ENCODE data around the gene ELF2. TPM values are rescaled to one million over a fixed set of nuclear protein-coding genes. Genes with fewer than 3 reads are reported as not detected.
"Not testable (repeated sequence)": the region's sequence is repeated elsewhere in the genome, so short reads cannot be mapped to it uniquely, and the experiment has no call there.

Gene ELF2
- total RNA-seq, 1 donor: 45.8 TPM

- no peak for TF ChIP-seq CTCF (IDR thresholded peaks at IDR 0.05; ENCODE audit: insufficient read depth, low read depth, low read length)
- no peak for DNase-seq (ENCODE audit: low read depth)
These were observed 45.7 kb downstream of the ELF2 start for GRCh38 chr4:139131209-139131870.

GRCh38 chr4:139129206-139129605 is 47.8 kb downstream of the ELF2 start:
- no peak for DNase-seq (ENCODE audit: low read depth)
- H3K4me3 ChIP-seq (ENCODE audit: low read depth, low read length): no peak overlapping the region
- TF ChIP-seq CTCF (IDR thresholded peaks at IDR 0.05; ENCODE audit: insufficient read depth, low read depth, low read length): no peak

More at GRCh38 chr4:139131209-139131870, 45.7 kb downstream of the ELF2 start:
- no peak overlapping the region for H3K4me3 ChIP-seq (ENCODE audit: low read depth, low read length)

- TF ChIP-seq CTCF (IDR thresholded peaks at IDR 0.05; ENCODE audit: insufficient read depth, low read depth, low read length): no peak
- no peak overlapping the region for H3K4me3 ChIP-seq (ENCODE audit: low read depth, low read length)
- no peak for DNase-seq (ENCODE audit: low read depth)
These were observed 50.1 kb downstream of the ELF2 start for GRCh38 chr4:139126898-139127297.

- no peak for TF ChIP-seq CTCF (IDR thresholded peaks at IDR 0.05; ENCODE audit: insufficient read depth, low read depth, low read length)
- no peak for DNase-seq (ENCODE audit: low read depth)
These were observed 53.1 kb downstream of the ELF2 start for GRCh38 chr4:139123910-139124309.

GRCh38 chr4:139118365-139118764 is 58.7 kb downstream of the ELF2 start:
- no peak for TF ChIP-seq CTCF (IDR thresholded peaks at IDR 0.05; ENCODE audit: insufficient read depth, low read depth, low read length)
- H3K4me3 ChIP-seq (ENCODE audit: low read depth, low read length): no peak overlapping the region
- DNase-seq (ENCODE audit: low read depth): no peak

More at GRCh38 chr4:139123910-139124309, 53.1 kb downstream of the ELF2 start:
- no peak overlapping the region for H3K4me3 ChIP-seq (ENCODE audit: low read depth, low read length)

- no peak for DNase-seq (ENCODE audit: low read depth)
- H3K4me3 ChIP-seq (ENCODE audit: low read depth, low read length): no peak overlapping the region
- no peak for TF ChIP-seq CTCF (IDR thresholded peaks at IDR 0.05; ENCODE audit: insufficient read depth, low read depth, low read length)
These were observed 61.8 kb downstream of the ELF2 start for GRCh38 chr4:139115226-139115625.

- not testable (repeated sequence) for H3K4me3 ChIP-seq (ENCODE audit: low read depth, low read length); DNase-seq (ENCODE audit: low read depth)
These were observed 62.2 kb downstream of the ELF2 start for GRCh38 chr4:139114795-139115194.
